ENCODE data around the gene MTHFSD.

MTHFSD gene

DNA sequence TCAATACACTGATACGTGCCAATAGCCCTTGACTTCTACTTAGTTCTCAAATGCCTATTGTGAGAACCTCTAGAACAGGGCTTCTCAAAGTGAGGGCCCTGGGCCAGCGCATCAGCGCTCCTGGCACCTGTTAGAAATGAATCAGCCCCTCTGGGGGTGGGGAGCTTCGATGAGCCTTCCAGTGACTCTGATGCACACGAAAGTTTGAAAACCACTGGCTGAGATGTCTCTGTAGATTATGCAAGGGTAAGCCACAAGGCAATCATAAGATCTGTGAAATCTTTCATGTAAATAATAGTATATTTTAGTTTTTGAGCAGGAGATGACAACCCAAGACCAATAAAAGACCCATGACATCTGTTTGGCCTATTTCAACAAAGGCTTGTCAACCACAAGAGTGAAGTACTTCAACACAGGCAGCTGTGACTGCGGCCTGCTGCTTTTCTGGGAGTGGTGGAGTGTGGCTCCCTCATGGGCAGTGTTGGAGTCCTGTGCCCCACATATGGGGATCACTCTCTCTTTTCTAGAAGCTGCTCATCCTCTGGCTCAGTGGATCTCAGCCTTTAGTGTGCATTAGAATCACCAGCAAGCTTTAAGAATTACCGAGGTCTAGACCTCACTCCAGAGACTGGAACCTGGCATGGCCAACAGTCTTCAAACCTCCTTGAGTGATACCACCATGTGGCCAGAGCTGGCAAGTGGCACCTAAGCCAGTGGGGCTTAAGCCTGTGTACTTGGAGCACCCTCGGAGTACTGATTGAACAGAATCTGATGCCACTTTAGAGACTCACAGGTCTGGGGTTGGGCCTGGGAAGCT lies 5.8 kb downstream of the MTHFSD start:
- Histone ChIP-seq H3K27ac (ENCODE audit: low read depth, low read length) (no peak overlapping the region), H3K36me3 (ENCODE audit: control insufficient read depth in 1 of 2, insufficient read depth in 2 of 2, low read length in 2 of 2) (peaks cover 14 to 35% of the 10 kb centered on the region in 2 experiments), H3K79me1 (ENCODE audit: low read length) (no peaks in the 10 kb centered on the region), H3K4ac (ENCODE audit: low read depth, low read length) (no peak overlapping the region), H4K8ac (ENCODE audit: low read depth, low read length) (no peak overlapping the region), H2AFZ (ENCODE audit: insufficient read depth, low read length, poor library complexity) (no peak overlapping the region), H2BK12ac (ENCODE audit: low read length) (no peak overlapping the region), H3K4me2 (ENCODE audit: low read length) (no peak overlapping the region), H3K9me3 (ENCODE audit: insufficient read depth, low read depth, low read length) (no peaks in the 10 kb centered on the region), H3K4me3 (ENCODE audit: low read depth, low read length) (no peak overlapping the region), H3K23ac (ENCODE audit: low read length) (no peak overlapping the region), H3K79me2 (ENCODE audit: control insufficient read depth, insufficient read depth, low read length, poor library complexity) (no peaks in the 10 kb centered on the region), H3K9ac (ENCODE audit: low read length) (no peak overlapping the region), H3K18ac (ENCODE audit: low read length) (no peak overlapping the region), H2BK5ac (ENCODE audit: low read depth, low read length, poor library complexity) (no peak overlapping the region), H3K27me3 (ENCODE audit: insufficient read depth, low read length) (no peaks in the 10 kb centered on the region), H4K91ac (ENCODE audit: low read depth, low read length) (no peak overlapping the region), H2BK120ac (ENCODE audit: insufficient read depth, low read length, poor library complexity) (no peak overlapping the region), H4K12ac (ENCODE audit: low read depth, low read length) (no peak overlapping the region), H3K4me1 (ENCODE audit: control insufficient read depth in 1 of 2, insufficient read depth in 2 of 2, low read length in 2 of 2) (peaks cover 0 to 3% of the 10 kb centered on the region in 2 experiments), H2AK5ac (ENCODE audit: low read length) (no peak overlapping the region), H3K14ac (ENCODE audit: low read length) (no peak overlapping the region)
- DNase-seq: no peak
- WGBS (ENCODE audit: extremely low coverage, insufficient coverage, insufficient read length): no CpG with 5 or more reads among the region's 8 CpGs

DNA sequence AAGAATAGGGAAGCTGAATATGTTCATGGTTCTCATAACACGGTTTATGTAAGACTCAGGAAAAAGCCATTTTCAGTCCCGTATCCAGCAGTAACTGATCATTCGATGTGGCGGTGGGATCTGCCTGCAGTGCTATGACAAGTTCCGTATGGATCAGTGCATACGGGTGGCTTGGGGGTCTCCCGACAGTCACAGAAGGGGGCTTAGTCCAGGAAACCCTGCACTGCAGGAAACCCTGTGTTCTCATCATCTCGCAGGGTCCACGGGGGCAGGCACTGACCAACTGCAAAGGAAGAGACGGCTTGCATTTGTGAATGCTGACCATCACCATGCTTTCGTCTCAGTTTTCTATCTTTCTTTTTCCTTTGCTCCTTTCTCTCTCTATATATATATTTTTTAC lies 7.7 kb downstream of the MTHFSD start:
- Histone ChIP-seq H3K4me2 (ENCODE audit: low read length) (no peak overlapping the region), H2BK5ac (ENCODE audit: low read depth, low read length, poor library complexity) (no peak overlapping the region), H3K9me3 (ENCODE audit: insufficient read depth, low read depth, low read length) (no peaks in the 10 kb centered on the region), H3K4ac (ENCODE audit: low read depth, low read length) (no peak overlapping the region), H2AK5ac (ENCODE audit: low read length) (no peak overlapping the region), H2BK120ac (ENCODE audit: insufficient read depth, low read length, poor library complexity) (no peak overlapping the region), H3K27me3 (ENCODE audit: insufficient read depth, low read length) (no peaks in the 10 kb centered on the region), H4K12ac (ENCODE audit: low read depth, low read length) (no peak overlapping the region), H2BK12ac (ENCODE audit: low read length) (no peak overlapping the region), H3K9ac (ENCODE audit: low read length) (no peak overlapping the region), H3K18ac (ENCODE audit: low read length) (no peak overlapping the region), H3K4me3 (ENCODE audit: low read depth, low read length) (no peak overlapping the region), H3K79me1 (ENCODE audit: low read length) (no peaks in the 10 kb centered on the region), H3K79me2 (ENCODE audit: control insufficient read depth, insufficient read depth, low read length, poor library complexity) (no peaks in the 10 kb centered on the region), H4K8ac (ENCODE audit: low read depth, low read length) (no peak overlapping the region), H3K27ac (ENCODE audit: low read depth, low read length) (no peak overlapping the region), H4K91ac (ENCODE audit: low read depth, low read length) (no peak overlapping the region), H3K14ac (ENCODE audit: low read length) (no peak overlapping the region), H2AFZ (ENCODE audit: insufficient read depth, low read length, poor library complexity) (no peak overlapping the region), H3K4me1 (ENCODE audit: control insufficient read depth in 1 of 2, insufficient read depth in 2 of 2, low read length in 2 of 2) (peaks cover 0 to 3% of the 10 kb centered on the region in 2 experiments), H3K23ac (ENCODE audit: low read length) (no peak overlapping the region), H3K36me3 (ENCODE audit: control insufficient read depth in 1 of 2, insufficient read depth in 2 of 2, low read length in 2 of 2) (peaks cover 18 to 39% of the 10 kb centered on the region in 2 experiments)
- no peak for DNase-seq
- no CpG with 5 or more reads among the region's 11 CpGs for WGBS (ENCODE audit: extremely low coverage, insufficient coverage, insufficient read length)

DNA sequence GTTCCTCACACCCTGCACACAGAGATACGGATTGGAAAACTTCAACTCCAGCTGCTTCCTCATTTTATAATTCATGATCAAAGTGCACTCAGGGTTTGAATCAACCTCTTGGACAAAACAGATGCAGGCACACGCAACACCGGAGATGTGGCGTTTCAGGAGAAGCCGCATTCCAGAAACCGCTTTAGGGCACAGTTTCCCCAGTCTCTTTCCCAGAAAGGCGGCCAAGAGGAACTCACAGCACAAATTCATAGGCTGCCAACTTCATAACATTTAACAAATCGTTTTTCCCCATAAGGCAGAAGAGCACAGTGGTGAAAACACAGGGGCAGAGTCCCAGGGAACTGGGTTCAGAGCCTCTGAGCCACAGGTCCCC lies 8.4 kb downstream of the MTHFSD start:
- Histone ChIP-seq H4K12ac (ENCODE audit: low read depth, low read length) (no peak overlapping the region), H2AFZ (ENCODE audit: insufficient read depth, low read length, poor library complexity) (no peak overlapping the region), H2BK12ac (ENCODE audit: low read length) (no peak overlapping the region), H4K91ac (ENCODE audit: low read depth, low read length) (no peak overlapping the region), H3K79me2 (ENCODE audit: control insufficient read depth, insufficient read depth, low read length, poor library complexity) (no peaks in the 10 kb centered on the region), H3K9ac (ENCODE audit: low read length) (no peak overlapping the region), H3K4me2 (ENCODE audit: low read length) (no peak overlapping the region), H2BK120ac (ENCODE audit: insufficient read depth, low read length, poor library complexity) (no peak overlapping the region), H3K27me3 (ENCODE audit: insufficient read depth, low read length) (no peaks in the 10 kb centered on the region), H3K27ac (ENCODE audit: low read depth, low read length) (no peak overlapping the region), H2BK5ac (ENCODE audit: low read depth, low read length, poor library complexity) (no peak overlapping the region), H3K9me3 (ENCODE audit: insufficient read depth, low read depth, low read length) (no peaks in the 10 kb centered on the region), H3K4me3 (ENCODE audit: low read depth, low read length) (no peak overlapping the region), H3K4me1 (ENCODE audit: control insufficient read depth in 1 of 2, insufficient read depth in 2 of 2, low read length in 2 of 2) (peaks cover 0 to 3% of the 10 kb centered on the region in 2 experiments), H3K23ac (ENCODE audit: low read length) (no peak overlapping the region), H3K79me1 (ENCODE audit: low read length) (no peaks in the 10 kb centered on the region), H3K4ac (ENCODE audit: low read depth, low read length) (no peak overlapping the region), H3K14ac (ENCODE audit: low read length) (no peak overlapping the region), H2AK5ac (ENCODE audit: low read length) (no peak overlapping the region), H3K36me3 (ENCODE audit: control insufficient read depth in 1 of 2, insufficient read depth in 2 of 2, low read length in 2 of 2) (peaks cover 25 to 42% of the 10 kb centered on the region in 2 experiments), H4K8ac (ENCODE audit: low read depth, low read length) (no peak overlapping the region), H3K18ac (ENCODE audit: low read length) (no peak overlapping the region)
- DNase-seq: peak; percentile 20 to 73
- WGBS (ENCODE audit: extremely low coverage, insufficient coverage, insufficient read length): no CpG with 5 or more reads among the region's 8 CpGs

DNA sequence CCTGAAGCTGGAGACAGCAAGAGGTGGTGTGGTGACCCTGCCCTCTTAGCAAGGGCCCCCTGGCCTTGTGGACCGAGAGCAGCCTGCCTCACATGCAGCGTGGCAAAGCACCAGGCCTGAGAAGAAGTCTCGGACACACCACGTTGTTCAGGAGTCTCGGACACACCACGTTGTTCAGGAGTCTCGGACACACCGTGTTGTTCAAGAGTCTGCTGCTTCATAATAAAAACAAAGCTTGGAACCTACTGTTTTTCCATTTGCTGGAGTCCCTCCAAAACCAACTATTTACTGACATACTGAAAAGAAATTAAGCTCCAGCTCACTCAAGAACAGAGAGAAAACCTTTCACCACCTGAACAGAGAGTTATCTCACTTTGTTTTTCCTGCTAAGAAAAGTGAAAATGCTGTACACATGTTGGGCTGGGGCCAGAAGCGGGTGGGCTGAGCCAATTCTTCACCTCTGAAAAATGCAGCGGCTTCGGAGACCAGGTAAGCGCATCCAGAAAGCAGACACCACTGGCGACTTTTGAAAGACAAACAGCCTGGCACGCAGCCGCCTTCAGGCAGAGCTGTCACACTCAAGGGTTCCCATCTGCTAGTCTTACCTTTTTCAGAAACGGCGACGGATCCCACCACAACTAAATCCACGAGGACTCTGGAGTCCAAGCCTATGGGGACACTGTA lies 8.9 kb downstream of the MTHFSD start:
- WGBS (ENCODE audit: extremely low coverage, insufficient coverage, insufficient read length): no CpG with 5 or more reads among the region's 19 CpGs

More for the DNA sequence above, 8.9 kb downstream of the MTHFSD start:
- H3K36me3 ChIP-seq (ENCODE audit: control insufficient read depth in 1 of 2, insufficient read depth in 2 of 2, low read length in 2 of 2): peaks cover 28 to 46% of the 10 kb centered on the region in 2 experiments
- no peak overlapping the region for H4K8ac ChIP-seq (ENCODE audit: low read depth, low read length)
- no peak overlapping the region for H2AK5ac ChIP-seq (ENCODE audit: low read length)
- H3K27ac ChIP-seq (ENCODE audit: low read depth, low read length): no peak overlapping the region
- H3K9me3 ChIP-seq (ENCODE audit: insufficient read depth, low read depth, low read length): no peaks in the 10 kb centered on the region
- no peak overlapping the region for H2BK120ac ChIP-seq (ENCODE audit: insufficient read depth, low read length, poor library complexity)
- no peak overlapping the region for H3K14ac ChIP-seq (ENCODE audit: low read length)
- H3K9ac ChIP-seq (ENCODE audit: low read length): no peak overlapping the region
- H3K23ac ChIP-seq (ENCODE audit: low read length): no peak overlapping the region
- DNase-seq: no peak
- H2BK12ac ChIP-seq (ENCODE audit: low read length): no peak overlapping the region
- H3K4me2 ChIP-seq (ENCODE audit: low read length): no peak overlapping the region
- no peaks in the 10 kb centered on the region for H3K79me1 ChIP-seq (ENCODE audit: low read length)
- no peaks in the 10 kb centered on the region for H3K79me2 ChIP-seq (ENCODE audit: control insufficient read depth, insufficient read depth, low read length, poor library complexity)
- H3K18ac ChIP-seq (ENCODE audit: low read length): no peak overlapping the region
- H3K4me3 ChIP-seq (ENCODE audit: low read depth, low read length): no peak overlapping the region
- no peak overlapping the region for H2AFZ ChIP-seq (ENCODE audit: insufficient read depth, low read length, poor library complexity)
- H3K27me3 ChIP-seq (ENCODE audit: insufficient read depth, low read length): no peaks in the 10 kb centered on the region
- H3K4ac ChIP-seq (ENCODE audit: low read depth, low read length): no peak overlapping the region
- peaks cover 0 to 3% of the 10 kb centered on the region in 2 experiments for H3K4me1 ChIP-seq (ENCODE audit: control insufficient read depth in 1 of 2, insufficient read depth in 2 of 2, low read length in 2 of 2)
- no peak overlapping the region for H4K91ac ChIP-seq (ENCODE audit: low read depth, low read length)
- no peak overlapping the region for H2BK5ac ChIP-seq (ENCODE audit: low read depth, low read length, poor library complexity)
- H4K12ac ChIP-seq (ENCODE audit: low read depth, low read length): no peak overlapping the region

Measured in trophoblast cell (in vitro differentiated cells and primary cell).